NCI-H446 (cell line): ENCODE data around the gene ITGA7.

Experiments
- DNase-seq, 2 experiments: peaks; one replicate each; lab custom pipeline; 2025; lab: John Stamatoyannopoulos, UW

Gene ITGA7

DNA sequence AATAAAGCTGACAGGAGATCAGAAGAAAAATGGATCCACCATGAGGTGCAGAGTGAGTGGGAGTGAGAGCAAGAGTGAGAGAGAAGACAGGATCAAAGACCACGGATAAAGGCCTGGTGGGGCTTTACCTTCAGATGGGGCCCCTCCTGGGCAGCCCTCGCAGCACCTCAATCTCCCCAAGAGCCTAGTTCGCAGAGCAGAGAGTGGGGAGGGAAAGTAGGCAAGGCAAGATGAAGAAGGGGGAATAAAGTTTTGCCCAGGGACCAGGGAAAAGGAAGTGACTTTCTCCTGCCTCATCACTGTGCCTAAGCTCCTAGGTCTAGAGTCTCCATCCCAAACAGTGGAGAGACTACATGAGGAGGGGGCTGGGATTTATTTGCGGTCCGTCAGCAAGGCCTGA lies 60.7 kb downstream of the ITGA7 start:
- no peak for DNase-seq

DNA sequence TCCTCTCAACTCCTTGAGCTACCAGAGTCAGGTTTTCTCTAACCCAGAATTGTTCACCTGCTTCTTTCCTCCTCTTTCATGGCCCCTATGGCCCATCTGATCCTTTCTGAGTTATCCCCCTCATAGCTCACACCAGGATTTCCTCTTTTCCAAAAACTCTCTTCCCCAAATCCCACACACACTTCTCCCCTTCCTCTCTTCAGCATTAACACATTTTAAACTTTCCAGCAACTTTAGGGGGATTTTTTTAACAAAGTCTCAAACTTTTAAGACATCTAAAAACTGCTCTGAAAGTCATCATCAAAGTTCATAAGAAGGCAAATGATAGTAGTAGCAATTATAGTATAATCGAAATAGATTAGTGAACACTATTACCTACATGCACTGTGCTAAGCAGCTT lies 63.1 kb downstream of the ITGA7 start:
- no peak for DNase-seq

DNA sequence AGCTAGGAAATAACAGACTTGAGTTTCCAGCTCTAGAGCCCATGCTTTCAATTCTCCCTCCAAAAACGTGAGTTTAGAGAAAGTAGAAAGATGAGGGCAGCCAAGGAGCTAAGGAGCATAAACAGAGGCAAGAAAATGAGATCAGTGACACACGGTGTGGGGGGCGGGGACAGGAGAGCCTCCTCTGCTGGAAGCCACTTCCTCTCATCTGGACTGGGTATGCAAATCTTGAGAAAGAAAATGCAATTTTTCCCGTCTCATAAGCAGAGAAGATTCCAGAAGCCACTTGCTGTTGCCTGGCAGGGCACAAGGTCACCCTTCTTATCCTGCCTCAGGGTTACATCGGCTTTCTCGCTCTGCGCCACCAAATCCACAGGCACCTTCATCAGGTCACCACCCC lies 65.0 kb downstream of the ITGA7 start:
- DNase-seq: no peak

GRCh38 chr12:55642267-55642666 lies 65.4 kb downstream of the ITGA7 start:
- no peak for DNase-seq

DNA sequence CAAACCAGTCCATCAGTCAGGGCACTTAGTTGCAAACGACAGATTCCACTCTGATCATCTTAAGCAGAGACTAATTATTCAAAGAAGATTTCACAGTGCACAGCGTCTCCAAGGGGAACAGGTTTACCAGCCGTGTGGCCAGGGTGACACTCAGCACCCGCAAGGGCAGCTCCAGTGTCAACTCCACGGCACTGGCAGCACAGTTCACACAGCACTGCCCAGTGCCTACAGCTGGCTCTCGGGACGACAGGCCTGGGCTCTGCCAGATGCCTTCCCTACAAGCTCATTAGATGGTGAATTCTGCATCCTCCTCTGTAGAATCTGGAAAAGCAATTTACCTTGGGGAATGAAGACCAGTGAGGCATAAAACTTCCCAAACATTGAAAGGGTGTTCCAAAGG lies 66.1 kb downstream of the ITGA7 start:
- DNase-seq: no peak

GRCh38 chr12:55637467-55637866 lies 70.2 kb downstream of the ITGA7 start:
- DNase-seq: no peak

- no peak for DNase-seq
These were observed 70.9 kb downstream of the ITGA7 start, which contains the start of gene OR10P1 for GRCh38 chr12:55636853-55637252. TSS of gene OR10P1 (plus strand) at chr12:55636892. CDS start at chr12:55636892, 0 bp downstream.

DNA sequence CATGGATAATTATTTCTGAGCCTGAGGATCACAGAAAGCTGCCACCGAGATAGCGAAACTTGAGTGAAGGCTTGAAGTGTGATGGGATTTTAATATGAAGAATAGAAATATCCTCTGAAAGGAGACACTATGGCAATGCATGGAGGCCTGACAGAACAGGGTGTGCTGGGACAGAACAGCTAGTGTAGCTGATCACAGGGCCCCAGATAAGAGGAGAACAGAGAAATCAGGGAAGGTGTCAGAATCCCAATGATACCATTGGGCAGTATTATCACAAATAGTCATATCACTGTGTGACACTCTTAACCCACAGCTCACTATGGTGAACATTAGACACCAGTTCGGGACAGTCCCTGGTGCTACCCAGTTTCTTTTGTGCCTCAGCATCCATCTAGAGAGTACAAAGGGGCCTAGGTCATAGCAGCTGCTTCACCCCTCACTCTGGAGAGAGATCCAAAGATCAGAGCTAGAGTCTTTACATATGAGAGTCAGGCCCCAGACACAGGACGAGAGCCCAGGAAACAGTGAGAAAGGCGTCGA lies 71.5 kb downstream of the ITGA7 start:
- DNase-seq: no peak
